Measurements from ENCODE around the gene BBS2. TPM values are rescaled to one million over a fixed set of nuclear protein-coding genes. Genes with fewer than 3 reads are reported as not detected.

Gene BBS2
- total RNA-seq, 4 donors from 2014 or later = 22.9 to 66.0 (median 39.6) TPM

DNA sequence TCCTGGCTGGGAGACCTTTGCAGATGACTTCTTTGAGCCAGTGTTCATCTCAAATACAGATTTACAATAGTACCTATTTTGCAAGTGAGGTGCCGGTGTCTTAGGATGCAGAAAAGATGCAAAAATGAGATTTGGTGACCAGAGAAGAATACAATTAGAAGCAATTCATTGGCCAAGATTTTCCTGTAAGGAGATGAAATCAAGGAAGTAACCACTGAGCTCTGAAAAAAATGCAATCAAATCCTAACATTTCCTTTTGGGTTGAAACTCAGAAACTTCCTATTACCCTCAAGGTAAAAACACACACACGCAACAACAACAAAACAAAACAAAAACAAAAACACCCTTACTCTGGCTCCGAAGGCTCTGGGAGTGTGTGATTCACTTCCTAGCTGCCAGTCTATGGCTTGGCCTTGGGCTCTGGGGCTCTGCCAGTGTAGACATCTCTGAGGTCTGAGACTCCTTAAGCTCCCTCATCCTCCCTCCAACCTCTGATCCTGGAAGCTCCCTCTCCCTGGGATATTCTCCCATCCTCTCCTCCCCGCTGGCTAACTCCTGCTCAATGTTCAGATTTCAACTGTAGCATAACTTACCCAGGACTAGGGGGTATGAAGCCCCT is 28.2 kb upstream of the BBS2 start:
- Histone ChIP-seq H3K9me3 (no peaks in the 10 kb centered on the region), H3K4me1 (no peaks in the 10 kb centered on the region), H3K4me3 (no peak overlapping the region), H3K27me3 (no peaks in the 10 kb centered on the region), H3K36me3 (no peaks in the 10 kb centered on the region), H3K27ac (no peak overlapping the region)
- no peak for DNase-seq
- no peak for TF ChIP-seq POLR2A (IDR thresholded peaks at IDR 0.05)
- TF ChIP-seq, protein P1, sequence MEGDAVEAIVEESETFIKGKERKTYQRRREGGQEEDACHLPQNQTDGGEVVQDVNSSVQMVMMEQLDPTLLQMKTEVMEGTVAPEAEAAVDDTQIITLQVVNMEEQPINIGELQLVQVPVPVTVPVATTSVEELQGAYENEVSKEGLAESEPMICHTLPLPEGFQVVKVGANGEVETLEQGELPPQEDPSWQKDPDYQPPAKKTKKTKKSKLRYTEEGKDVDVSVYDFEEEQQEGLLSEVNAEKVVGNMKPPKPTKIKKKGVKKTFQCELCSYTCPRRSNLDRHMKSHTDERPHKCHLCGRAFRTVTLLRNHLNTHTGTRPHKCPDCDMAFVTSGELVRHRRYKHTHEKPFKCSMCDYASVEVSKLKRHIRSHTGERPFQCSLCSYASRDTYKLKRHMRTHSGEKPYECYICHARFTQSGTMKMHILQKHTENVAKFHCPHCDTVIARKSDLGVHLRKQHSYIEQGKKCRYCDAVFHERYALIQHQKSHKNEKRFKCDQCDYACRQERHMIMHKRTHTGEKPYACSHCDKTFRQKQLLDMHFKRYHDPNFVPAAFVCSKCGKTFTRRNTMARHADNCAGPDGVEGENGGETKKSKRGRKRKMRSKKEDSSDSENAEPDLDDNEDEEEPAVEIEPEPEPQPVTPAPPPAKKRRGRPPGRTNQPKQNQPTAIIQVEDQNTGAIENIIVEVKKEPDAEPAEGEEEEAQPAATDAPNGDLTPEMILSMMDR (IDR thresholded peaks at IDR 0.05) = no peak

DNA sequence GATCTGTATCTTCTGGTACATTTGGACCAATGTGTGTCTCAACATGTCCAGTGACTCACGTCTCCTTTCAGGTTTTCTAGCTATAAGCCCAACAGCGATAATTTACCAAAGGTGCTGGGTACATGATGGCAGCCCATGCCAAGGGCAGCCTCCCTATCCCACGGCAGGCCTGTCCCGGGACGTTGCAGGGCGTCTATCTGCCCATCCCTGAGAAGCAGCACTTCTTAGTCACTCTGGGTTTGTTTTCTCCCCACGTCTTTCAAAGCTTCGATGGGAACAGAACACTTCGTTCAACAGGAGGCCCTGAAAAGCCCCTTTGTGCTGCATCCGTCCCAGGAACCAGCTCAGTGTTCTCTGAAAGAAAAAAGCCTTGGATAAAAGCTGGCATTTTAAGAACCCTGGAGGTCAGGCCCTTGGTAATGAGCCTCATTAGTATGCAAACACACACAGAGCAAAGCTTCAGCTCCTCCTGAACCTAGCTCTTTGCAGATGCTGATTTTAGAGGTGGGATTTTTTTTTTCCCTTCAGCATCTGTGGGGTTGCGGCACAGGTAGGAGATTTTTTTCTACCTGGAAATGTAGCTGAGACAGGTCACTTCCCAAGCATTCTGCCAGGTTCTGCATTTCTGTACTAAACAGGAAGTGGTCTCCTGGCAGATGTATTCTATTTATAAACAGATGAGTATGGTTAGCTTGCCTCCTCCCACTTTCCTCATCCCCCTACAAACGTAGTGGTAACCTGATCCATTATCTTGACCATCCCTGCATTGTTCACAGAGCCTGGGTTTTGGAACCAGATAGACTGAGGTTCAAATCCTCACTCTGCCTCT is 27.5 kb upstream of the BBS2 start:
- TF ChIP-seq, protein P1 (IDR thresholded peaks at IDR 0.05) = no peak
- TF ChIP-seq POLR2A (IDR thresholded peaks at IDR 0.05) = no peak
- Histone ChIP-seq H3K27ac (no peak overlapping the region), H3K36me3 (no peaks in the 10 kb centered on the region), H3K27me3 (no peaks in the 10 kb centered on the region), H3K4me3 (no peak overlapping the region), H3K4me1 (no peaks in the 10 kb centered on the region), H3K9me3 (no peaks in the 10 kb centered on the region)
- no peak for DNase-seq

DNA sequence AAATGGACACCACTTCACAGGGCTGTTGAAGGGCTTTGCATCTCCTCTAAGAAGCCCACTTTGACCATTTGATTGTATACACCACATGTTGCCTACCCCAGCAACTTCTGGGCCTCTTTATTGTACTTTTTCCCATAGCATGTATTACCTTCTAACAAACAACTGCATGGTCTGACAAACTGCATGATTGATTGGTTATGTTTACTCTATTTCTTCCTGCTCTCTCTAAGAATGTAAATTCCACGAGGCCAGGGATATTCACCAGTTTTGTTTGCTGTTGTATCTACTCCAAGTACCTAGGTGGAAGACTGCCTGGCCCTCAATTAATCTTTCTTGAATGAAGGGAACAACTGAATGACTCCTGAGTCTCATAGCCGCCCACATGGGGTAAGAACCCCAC is 22.2 kb upstream of the BBS2 start:
- Histone ChIP-seq H3K27me3 (no peaks in the 10 kb centered on the region), H3K9me3 (no peaks in the 10 kb centered on the region), H3K4me3 (no peak overlapping the region), H3K4me1 (no peaks in the 10 kb centered on the region), H3K27ac (no peak overlapping the region), H3K36me3 (no peaks in the 10 kb centered on the region)
- TF ChIP-seq, protein P1 (IDR thresholded peaks at IDR 0.05) = no peak
- TF ChIP-seq POLR2A (IDR thresholded peaks at IDR 0.05) = no peak
- no peak for DNase-seq

- no peaks in the 10 kb centered on the region for H3K27me3 ChIP-seq
- H3K27ac ChIP-seq = no peak overlapping the region
- TF ChIP-seq, protein P1 (IDR thresholded peaks at IDR 0.05) = no peak
- TF ChIP-seq POLR2A (IDR thresholded peaks at IDR 0.05) = no peak
- H3K36me3 ChIP-seq = no peaks in the 10 kb centered on the region
- H3K9me3 ChIP-seq = no peaks in the 10 kb centered on the region
- H3K4me1 ChIP-seq = no peaks in the 10 kb centered on the region
- DNase-seq = no peak
- H3K4me3 ChIP-seq = no peak overlapping the region
These were observed 19.8 kb upstream of the BBS2 start for GRCh38 chr16:56539656-56540055.

- H3K27ac ChIP-seq = no peak overlapping the region
- H3K4me1 ChIP-seq = no peaks in the 10 kb centered on the region
- no peaks in the 10 kb centered on the region for H3K9me3 ChIP-seq
- H3K27me3 ChIP-seq = no peaks in the 10 kb centered on the region
- no peak for DNase-seq
- H3K4me3 ChIP-seq = no peak overlapping the region
- TF ChIP-seq, protein P1 (IDR thresholded peaks at IDR 0.05) = no peak
- no peak for TF ChIP-seq POLR2A (IDR thresholded peaks at IDR 0.05)
- H3K36me3 ChIP-seq = no peaks in the 10 kb centered on the region
These were observed 18.5 kb upstream of the BBS2 start for GRCh38 chr16:56538331-56538730.

All from Peyer's patch (tissue), 4 donors.